ENCODE data around the gene KCNQ1OT1. TPM values are rescaled to one million over a fixed set of nuclear protein-coding genes. Genes with fewer than 3 reads are reported as not detected.

The KCNQ1OT1 gene
- total RNA-seq, 1 donor from 2014 or later, result 0.54 TPM

GRCh38 chr11:2685566-2686359, 14.0 kb downstream of the KCNQ1OT1 start:
- no peaks in the 10 kb centered on the region for H3K27me3 ChIP-seq (ENCODE audit: control insufficient read depth, insufficient read depth, low read length)
- H3K4me3 ChIP-seq (ENCODE audit: low read depth, low read length), result no peak overlapping the region
- H3K36me3 ChIP-seq (ENCODE audit: control insufficient read depth, insufficient read depth, low read length), result no peaks in the 10 kb centered on the region
- no peak for DNase-seq (ENCODE audit: low read depth)
- TF ChIP-seq, protein P1, sequence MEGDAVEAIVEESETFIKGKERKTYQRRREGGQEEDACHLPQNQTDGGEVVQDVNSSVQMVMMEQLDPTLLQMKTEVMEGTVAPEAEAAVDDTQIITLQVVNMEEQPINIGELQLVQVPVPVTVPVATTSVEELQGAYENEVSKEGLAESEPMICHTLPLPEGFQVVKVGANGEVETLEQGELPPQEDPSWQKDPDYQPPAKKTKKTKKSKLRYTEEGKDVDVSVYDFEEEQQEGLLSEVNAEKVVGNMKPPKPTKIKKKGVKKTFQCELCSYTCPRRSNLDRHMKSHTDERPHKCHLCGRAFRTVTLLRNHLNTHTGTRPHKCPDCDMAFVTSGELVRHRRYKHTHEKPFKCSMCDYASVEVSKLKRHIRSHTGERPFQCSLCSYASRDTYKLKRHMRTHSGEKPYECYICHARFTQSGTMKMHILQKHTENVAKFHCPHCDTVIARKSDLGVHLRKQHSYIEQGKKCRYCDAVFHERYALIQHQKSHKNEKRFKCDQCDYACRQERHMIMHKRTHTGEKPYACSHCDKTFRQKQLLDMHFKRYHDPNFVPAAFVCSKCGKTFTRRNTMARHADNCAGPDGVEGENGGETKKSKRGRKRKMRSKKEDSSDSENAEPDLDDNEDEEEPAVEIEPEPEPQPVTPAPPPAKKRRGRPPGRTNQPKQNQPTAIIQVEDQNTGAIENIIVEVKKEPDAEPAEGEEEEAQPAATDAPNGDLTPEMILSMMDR (IDR thresholded peaks at IDR 0.05; ENCODE audit: insufficient read depth, low read length, poor library complexity, severe bottlenecking), result no peak

- Histone ChIP-seq H3K36me3 (ENCODE audit: control insufficient read depth, insufficient read depth, low read length) (no peaks in the 10 kb centered on the region), H3K27me3 (ENCODE audit: control insufficient read depth, insufficient read depth, low read length) (no peaks in the 10 kb centered on the region), H3K4me3 (ENCODE audit: low read depth, low read length) (no peak overlapping the region)
- TF ChIP-seq, protein P1 (IDR thresholded peaks at IDR 0.05; ENCODE audit: insufficient read depth, low read length, poor library complexity, severe bottlenecking), result no peak
- DNase-seq (ENCODE audit: low read depth), result no peak
Measured at GRCh38 chr11:2685051-2685450, 14.7 kb downstream of the KCNQ1OT1 start.

GRCh38 chr11:2684581-2684980, 15.2 kb downstream of the KCNQ1OT1 start:
- Histone ChIP-seq H3K36me3 (ENCODE audit: control insufficient read depth, insufficient read depth, low read length) (no peaks in the 10 kb centered on the region), H3K4me3 (ENCODE audit: low read depth, low read length) (no peak overlapping the region), H3K27me3 (ENCODE audit: control insufficient read depth, insufficient read depth, low read length) (no peaks in the 10 kb centered on the region)
- no peak for DNase-seq (ENCODE audit: low read depth)
- TF ChIP-seq, protein P1 (IDR thresholded peaks at IDR 0.05; ENCODE audit: insufficient read depth, low read length, poor library complexity, severe bottlenecking), result no peak

DNA sequence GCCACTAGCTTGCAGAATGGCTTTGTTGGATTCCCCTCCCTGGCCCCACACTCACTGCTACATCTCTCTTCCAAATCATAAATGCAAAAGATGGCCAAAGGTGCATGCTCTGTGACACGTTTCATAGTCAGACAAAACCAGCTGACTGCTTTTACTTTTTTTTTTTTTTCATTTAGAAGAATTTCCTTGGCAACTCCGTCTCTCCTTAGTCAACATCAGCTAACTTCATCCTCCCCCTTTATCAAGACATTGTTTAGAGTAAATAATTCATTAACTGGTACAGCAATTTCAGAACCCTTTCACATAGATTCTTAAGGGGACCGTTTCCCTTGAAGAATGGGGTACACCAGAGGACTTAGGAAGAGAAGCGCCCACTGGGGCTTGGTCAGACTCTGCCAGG, 16.0 kb downstream of the KCNQ1OT1 start:
- no peaks in the 10 kb centered on the region for H3K27me3 ChIP-seq (ENCODE audit: control insufficient read depth, insufficient read depth, low read length)
- DNase-seq (ENCODE audit: low read depth), result no peak
- TF ChIP-seq, protein P1 (IDR thresholded peaks at IDR 0.05; ENCODE audit: insufficient read depth, low read length, poor library complexity, severe bottlenecking), result no peak
- no peaks in the 10 kb centered on the region for H3K36me3 ChIP-seq (ENCODE audit: control insufficient read depth, insufficient read depth, low read length)
- H3K4me3 ChIP-seq (ENCODE audit: low read depth, low read length), result no peak overlapping the region

DNA sequence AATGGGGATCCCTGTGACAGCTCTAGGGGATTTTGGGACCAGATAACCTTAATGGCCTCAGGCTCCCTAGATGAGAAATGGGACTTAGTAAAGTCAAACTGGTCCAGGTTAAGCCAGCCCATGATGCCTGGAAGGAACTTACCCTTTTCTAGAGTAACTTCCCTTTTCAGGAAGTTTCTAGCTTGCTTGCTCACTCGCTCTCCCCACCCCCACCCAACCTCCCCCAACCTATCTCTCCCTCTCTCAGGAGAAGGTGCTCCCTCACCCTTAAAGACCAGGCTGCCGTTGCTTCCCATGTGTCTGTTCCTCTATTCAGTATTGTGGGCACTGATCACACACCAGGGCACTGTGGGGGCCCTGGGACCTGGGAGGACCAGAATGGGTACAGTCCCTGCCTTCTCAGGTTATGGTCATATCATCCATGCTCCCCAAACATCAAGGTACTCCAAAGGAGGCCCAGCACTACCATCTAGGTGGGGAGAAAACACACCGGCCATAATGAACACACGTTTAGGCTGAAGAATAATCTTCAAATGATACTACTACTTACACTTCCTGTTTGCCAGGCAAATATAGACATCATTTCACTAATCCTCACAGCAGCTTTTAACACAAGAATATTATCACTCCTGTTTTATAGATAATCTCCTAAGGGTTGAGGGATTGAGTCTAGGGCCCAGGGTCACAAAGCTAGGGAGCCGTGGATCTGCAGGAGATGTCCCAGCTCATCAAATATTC, 18.2 kb downstream of the KCNQ1OT1 start:
- no peak for DNase-seq (ENCODE audit: low read depth)
- H3K36me3 ChIP-seq (ENCODE audit: control insufficient read depth, insufficient read depth, low read length), result no peaks in the 10 kb centered on the region
- H3K4me3 ChIP-seq (ENCODE audit: low read depth, low read length), result no peak overlapping the region
- TF ChIP-seq, protein P1 (IDR thresholded peaks at IDR 0.05; ENCODE audit: insufficient read depth, low read length, poor library complexity, severe bottlenecking), result no peak
- no peaks in the 10 kb centered on the region for H3K27me3 ChIP-seq (ENCODE audit: control insufficient read depth, insufficient read depth, low read length)

All from kidney epithelial cell (primary cell).